Colonic mucosa (tissue), 4 donors: ENCODE results near the gene PARL. TPM values are rescaled to one million over a fixed set of nuclear protein-coding genes. Genes with fewer than 3 reads are reported as not detected.

Source experiments
- DNase-seq: peaks from one replicate; pipeline ENCODE4 v3.0.0-alpha.2; 2020
- H3K27ac ChIP-seq: fragments of 200-600 bp; one replicate; pipeline ENCODE4 v1.8.0; 2021
- H3K27me3 ChIP-seq: fragments of 200-600 bp; one replicate; pipeline ENCODE4 v1.8.0; 2021
- H3K36me3 ChIP-seq: fragments of 200-600 bp; one replicate; pipeline ENCODE4 v1.8.0; 2021
- H3K4me1 ChIP-seq: fragments of 200-600 bp; one replicate; pipeline ENCODE4 v1.8.0; 2021; ENCODE audit warnings: mild to moderate bottlenecking
- H3K4me3 ChIP-seq: fragments of 200-600 bp; one replicate; pipeline ENCODE4 v1.8.0; 2021
- H3K9ac ChIP-seq, 2 donors: one replicate each; pipeline ENCODE4 v1.7.0; 2013; ENCODE audit warnings: control low read depth in 2 of 2, low read depth in 2 of 2, low read length in 2 of 2
- H3K9me3 ChIP-seq: fragments of 200-600 bp; one replicate; pipeline ENCODE4 v1.8.0; 2021
- CTCF ChIP-seq: fragments of 200-600 bp; IDR thresholded peaks from one replicate; pipeline ENCODE4 v1.8.0; 2022; ENCODE audit warnings: antibody characterized with exemption, mild to moderate bottlenecking
- intact Hi-C: fragments of 100-400 bp; cut with DNase I; formaldehyde crosslinking; loops from one replicate; pipeline ENCODE4 v1.14.1; 2022
- total RNA-seq, 2 donors: library from RNA; stranded (reverse); fragmentation: NEBNext Ultra II Directional in 1 of 2; extraction: Animal tissue kit (Norgen Biotek cat#: 25700) in 1 of 2; gene quantifications; one replicate each; pipeline ENCODE4 v1.2.1, GENCODE V29; 2021
- donor health status: healthy.
- donor health status: DM: no; HTN: no; CAD: no.
- donor health status: DM: no; HTN: no; CAD: no.

PARL gene
- total RNA-seq, 2 donors from 2014 or later: 64.8 to 67.9 TPM

DNA sequence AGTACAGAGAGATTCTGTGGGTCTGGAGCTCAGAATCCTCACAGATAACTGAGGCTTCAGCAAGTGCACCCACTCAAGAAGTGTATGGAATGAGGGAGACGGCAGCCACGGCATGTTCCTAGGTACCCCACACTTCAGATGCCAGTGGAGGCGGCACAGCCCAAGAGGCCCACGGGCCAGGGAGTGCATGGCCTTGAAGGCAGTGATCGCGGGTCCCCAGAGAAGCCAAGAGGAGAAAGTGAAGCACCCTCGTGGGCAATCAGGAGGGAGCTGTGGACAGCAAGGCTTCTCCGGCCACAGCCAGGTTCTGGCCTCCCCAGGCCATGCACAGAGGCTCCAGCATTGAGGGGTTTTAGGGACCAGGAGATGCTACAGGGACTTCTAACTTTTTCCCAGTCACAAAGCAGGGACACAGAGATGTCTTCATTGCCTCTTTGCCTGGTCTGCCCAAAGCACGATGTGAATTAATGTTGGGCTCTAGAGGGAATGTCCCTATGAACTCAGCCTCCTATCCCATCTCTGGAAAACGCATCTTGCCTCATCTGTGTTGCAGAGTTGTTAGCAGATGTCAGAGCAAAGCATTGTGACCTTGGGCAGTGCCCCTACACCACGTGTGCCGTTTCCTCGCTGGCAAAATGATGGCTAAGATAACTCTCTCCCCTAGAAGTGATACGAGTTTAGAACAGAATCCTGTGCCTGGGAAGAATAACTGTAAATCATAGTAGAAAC, 56.7 kb downstream of the PARL start:
- no peaks in the 10 kb centered on the region for H3K4me1 ChIP-seq
- DNase-seq: no peak
- no peaks in the 10 kb centered on the region for H3K27me3 ChIP-seq
- H3K4me3 ChIP-seq: no peak overlapping the region
- no peak overlapping the region for H3K9ac ChIP-seq
- intact Hi-C loops: no loop called here
- no peaks in the 10 kb centered on the region for H3K36me3 ChIP-seq
- H3K27ac ChIP-seq: no peak overlapping the region
- TF ChIP-seq CTCF: no peak
- H3K9me3 ChIP-seq: no peaks in the 10 kb centered on the region

DNA sequence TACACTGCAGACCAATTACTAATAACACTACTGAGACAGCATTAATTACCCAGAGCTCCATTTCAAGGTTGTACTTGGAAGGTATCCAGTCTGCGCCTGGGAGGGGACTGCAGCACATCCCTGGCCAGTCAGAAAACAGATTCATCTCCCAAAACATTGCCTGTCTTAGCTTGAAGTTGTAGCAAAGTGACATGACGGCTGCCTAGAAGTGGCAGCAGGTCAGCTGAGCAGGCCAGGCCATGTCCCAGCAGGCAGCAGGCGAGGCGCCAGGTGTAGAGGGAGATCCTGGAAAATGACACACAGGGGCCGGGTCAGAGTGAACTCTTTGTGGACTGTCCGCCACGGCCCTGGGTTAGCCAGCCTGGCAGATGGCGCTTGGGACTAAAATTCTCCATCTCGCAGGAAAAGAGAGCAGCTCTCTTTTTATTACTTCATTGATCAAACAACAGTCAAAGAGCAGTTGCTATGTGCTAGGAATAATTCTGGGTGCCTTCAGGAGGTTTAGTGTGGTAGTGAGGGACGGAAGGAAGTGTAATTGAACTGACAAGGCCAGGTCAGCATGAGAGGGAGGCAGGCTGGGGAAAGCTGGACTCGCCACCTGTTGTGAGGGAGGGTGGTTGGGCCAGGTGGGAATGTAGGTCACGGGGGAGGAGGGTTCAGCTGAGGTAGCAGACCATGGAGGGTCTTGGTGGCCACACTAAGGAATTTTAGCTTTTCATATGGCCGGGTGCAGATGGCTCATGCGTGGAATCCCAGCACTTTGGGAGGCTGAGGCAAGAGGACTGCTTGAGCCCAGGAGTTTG, 58.0 kb downstream of the PARL start:
- Histone ChIP-seq H3K27ac (no peak overlapping the region), H3K4me3 (no peak overlapping the region), H3K36me3 (no peaks in the 10 kb centered on the region), H3K9me3 (no peaks in the 10 kb centered on the region), H3K27me3 (no peaks in the 10 kb centered on the region), H3K4me1 (no peaks in the 10 kb centered on the region), H3K9ac (no peak overlapping the region)
- intact Hi-C loops: no loop called here
- DNase-seq: no peak
- TF ChIP-seq CTCF: no peak

GRCh38 chr3:183825456-183826161, 59.1 kb downstream of the PARL start, which contains the start of gene MAP6D1:
Gene MAP6D1 (minus strand): TSS chr3:183825577. CDS start chr3:183825547, 30 bp downstream.
- no peaks in the 10 kb centered on the region for H3K4me1 ChIP-seq
- peak within 1 kb of the TSS; percentile 34 to 62 for H3K9ac ChIP-seq
- intact Hi-C loops: no loop called here
- H3K36me3 ChIP-seq: no peaks in the 10 kb centered on the region
- peak within 1 kb of the TSS; percentile 77 for H3K4me3 ChIP-seq
- no peaks in the 10 kb centered on the region for H3K27me3 ChIP-seq
- no peak within 1 kb of the TSS for H3K27ac ChIP-seq
- no peak for TF ChIP-seq CTCF
- DNase-seq: peak; percentile 43
- no peaks in the 10 kb centered on the region for H3K9me3 ChIP-seq

- intact Hi-C loops: no loop called here
- Histone ChIP-seq H3K27me3 (no peaks in the 10 kb centered on the region), H3K9ac (peak overlapping the region; percentile 34 to 62), H3K4me3 (peak overlapping the region; percentile 77), H3K9me3 (no peaks in the 10 kb centered on the region), H3K36me3 (no peaks in the 10 kb centered on the region), H3K27ac (no peak overlapping the region), H3K4me1 (no peaks in the 10 kb centered on the region)
- no peak for TF ChIP-seq CTCF
- no peak for DNase-seq
These were observed 59.8 kb downstream of the PARL start for GRCh38 chr3:183824761-183825455.

DNA sequence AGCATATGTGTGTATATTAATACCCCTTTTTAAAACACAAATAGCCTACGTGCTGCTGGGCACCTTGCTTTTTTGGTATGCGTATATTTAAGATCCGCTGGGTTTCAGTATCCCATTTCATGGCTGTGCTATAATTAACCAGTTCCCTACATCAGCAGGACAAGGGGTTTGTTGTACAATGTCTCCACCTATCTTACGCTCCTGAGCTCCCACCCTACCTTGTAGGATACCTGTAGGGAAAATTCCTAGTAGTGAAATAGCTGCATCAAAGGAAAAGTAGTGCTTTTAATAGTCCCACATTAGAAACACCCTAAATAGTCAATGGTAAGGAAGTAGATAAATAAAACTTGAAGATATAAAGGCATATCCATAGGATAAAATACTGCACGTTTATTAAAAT, 60.7 kb downstream of the PARL start:
- DNase-seq: no peak
- TF ChIP-seq CTCF: no peak
- Histone ChIP-seq H3K4me3 (no peak overlapping the region), H3K9ac (no peak overlapping the region), H3K9me3 (no peaks in the 10 kb centered on the region), H3K27me3 (no peaks in the 10 kb centered on the region), H3K27ac (no peak overlapping the region), H3K4me1 (no peaks in the 10 kb centered on the region), H3K36me3 (no peaks in the 10 kb centered on the region)
- intact Hi-C loops: no loop called here
